GM23248 (cell line): ENCODE data around the gene GPC3.

Experiments used
- EZH2 ChIP-seq: fragments of 200-600 bp; sonication (generic); IDR thresholded peaks from 2 replicates; pipeline ENCODE4 v1.6.1; 2018; ENCODE audit warnings: antibody characterized with exemption, mild to moderate bottlenecking; ENCODE audit not compliant: insufficient read depth, poor library complexity, severe bottlenecking
- EZH2phosphoT487 ChIP-seq: fragments of 200-600 bp; sonication (generic); IDR thresholded peaks from 2 replicates; pipeline ENCODE4 v1.6.1; 2018; ENCODE audit warnings: antibody characterized with exemption, moderate library complexity, mild to moderate bottlenecking, low read depth; ENCODE audit not compliant: insufficient read depth

DNA sequence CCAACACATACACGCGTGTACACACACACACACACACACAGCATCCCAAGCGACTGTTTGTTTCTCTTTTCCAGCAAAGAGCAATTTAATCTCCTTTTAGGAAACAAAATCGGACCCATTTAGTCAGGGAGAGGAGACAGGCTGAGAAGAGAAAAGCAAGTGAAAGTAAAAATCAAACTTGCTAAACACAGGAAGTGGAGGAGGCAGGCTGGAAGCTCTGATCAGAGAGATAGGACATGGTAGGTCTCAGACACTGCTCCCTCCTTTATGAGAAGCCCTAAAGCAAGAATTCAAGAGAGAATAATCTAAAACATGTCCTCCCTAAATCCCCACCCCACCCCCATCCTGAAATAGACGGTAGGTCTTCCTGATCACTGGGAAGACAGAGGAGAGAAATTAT is 62.3 kb downstream of the GPC3 start:
- TF ChIP-seq EZH2 (no peak), EZH2phosphoT487 (no peak)
